H9 (cell line): ENCODE measurements around the gene DMXL2. TPM values are rescaled to one million over a fixed set of nuclear protein-coding genes. Genes with fewer than 3 reads are reported as not detected.

Experiments
- DNase-seq: peaks from one replicate; pipeline ENCODE4 v3.0.0-alpha.2; 2017
- H2AFZ ChIP-seq: one replicate; pipeline ENCODE4 v1.6.1; 2013; ENCODE audit warnings: mild to moderate bottlenecking, low read length, control low read depth, moderate library complexity
- H2AK5ac ChIP-seq: 2 replicates; pipeline ENCODE4 v1.6.1; 2013; ENCODE audit warnings: low read length, control low read depth, mixed read lengths; ENCODE audit not compliant: insufficient read length
- H2BK120ac ChIP-seq: one replicate; pipeline ENCODE4 v1.6.1; 2013; ENCODE audit warnings: low read depth, mild to moderate bottlenecking, low read length, control low read depth, inconsistent platforms; ENCODE audit not compliant: poor library complexity, severe bottlenecking
- H2BK12ac ChIP-seq: 2 replicates; pipeline ENCODE4 v1.6.1; 2013; ENCODE audit warnings: low read length, control low read depth, mixed read lengths, low read depth; ENCODE audit not compliant: insufficient read length
- H2BK15ac ChIP-seq: 2 replicates; pipeline ENCODE4 v1.6.1; 2013; ENCODE audit warnings: low read depth, low read length, control low read depth
- H2BK20ac ChIP-seq: one replicate; pipeline ENCODE4 v1.6.1; 2013; ENCODE audit warnings: low read depth, mild to moderate bottlenecking, low read length, control low read depth, inconsistent platforms; ENCODE audit not compliant: poor library complexity, severe bottlenecking
- H2BK5ac ChIP-seq: 2 replicates; pipeline ENCODE4 v1.6.1; 2013; ENCODE audit warnings: low read length, control low read depth, mixed read lengths; ENCODE audit not compliant: insufficient read length
- H3K14ac ChIP-seq: 2 replicates; pipeline ENCODE4 v1.6.1; 2013; ENCODE audit warnings: low read length, control low read depth; ENCODE audit not compliant: insufficient read depth
- H3K18ac ChIP-seq: 2 replicates; pipeline ENCODE4 v1.6.1; 2013; ENCODE audit warnings: low read depth, mild to moderate bottlenecking, mixed read lengths, low read length, control low read depth; ENCODE audit not compliant: insufficient read length
- H3K23ac ChIP-seq: 2 replicates; pipeline ENCODE4 v1.6.1; 2013; ENCODE audit warnings: low read length, control low read depth, mixed read lengths, low read depth; ENCODE audit not compliant: insufficient read length
- H3K23me2 ChIP-seq: 2 replicates; pipeline ENCODE4 v1.6.1; 2013; ENCODE audit warnings: low read depth, mild to moderate bottlenecking, mixed read lengths, low read length, control low read depth; ENCODE audit not compliant: insufficient read length, poor library complexity, severe bottlenecking
- H3K27ac ChIP-seq: 2 replicates; pipeline ENCODE4 v1.5.1; 2013; ENCODE audit warnings: low read length, control low read depth, mixed read lengths, low read depth; ENCODE audit not compliant: insufficient read length
- H3K27me3 ChIP-seq: 2 replicates; pipeline ENCODE4 v1.6.1; 2013; ENCODE audit warnings: low read length, control low read depth, inconsistent platforms; ENCODE audit not compliant: insufficient read depth
- H3K4ac ChIP-seq: 2 replicates; pipeline ENCODE4 v1.6.1; 2013; ENCODE audit warnings: low read depth, mild to moderate bottlenecking, control low read depth, inconsistent platforms, low read length, moderate library complexity
- H3K4me1 ChIP-seq: 2 replicates; pipeline ENCODE4 v1.6.1; 2013; ENCODE audit warnings: low read length, control low read depth, inconsistent platforms; ENCODE audit not compliant: insufficient read depth
- H3K4me2 ChIP-seq: 2 replicates; pipeline ENCODE4 v1.6.1; 2013; ENCODE audit warnings: low read length, control low read depth, mixed read lengths; ENCODE audit not compliant: insufficient read length, insufficient read depth
- H3K56ac ChIP-seq: 2 replicates; pipeline ENCODE4 v1.6.1; 2013; ENCODE audit warnings: low read depth, mild to moderate bottlenecking, mixed read lengths, low read length, control low read depth; ENCODE audit not compliant: insufficient read length
- H3K79me1 ChIP-seq: 2 replicates; pipeline ENCODE4 v1.6.1; 2013; ENCODE audit warnings: low read depth, mild to moderate bottlenecking, moderate library complexity, low read length, control low read depth, inconsistent platforms; ENCODE audit not compliant: insufficient read depth, poor library complexity, severe bottlenecking
- H3K79me2 ChIP-seq: 2 replicates; pipeline ENCODE4 v1.6.1; 2013; ENCODE audit warnings: low read length, control low read depth, inconsistent platforms; ENCODE audit not compliant: insufficient read depth
- H3K9ac ChIP-seq: 2 replicates; pipeline ENCODE4 v1.6.1; 2013; ENCODE audit warnings: low read length, control low read depth, mixed read lengths; ENCODE audit not compliant: insufficient read length; ENCODE audit errors: extremely low read depth
- H3K9me3 ChIP-seq: one replicate; pipeline ENCODE4 v1.6.1; 2013; ENCODE audit warnings: low read depth, low read length, inconsistent platforms; ENCODE audit not compliant: control insufficient read depth
- H3T11ph ChIP-seq: one replicate; pipeline ENCODE4 v1.6.1; 2013; ENCODE audit warnings: mild to moderate bottlenecking, low read length, control low read depth, inconsistent platforms
- H4K20me1 ChIP-seq: one replicate; pipeline ENCODE4 v1.6.1; 2013; ENCODE audit not compliant: control insufficient read depth, insufficient read length, insufficient read depth
- H4K5ac ChIP-seq: 2 replicates; pipeline ENCODE4 v1.6.1; 2013; ENCODE audit warnings: low read depth, mild to moderate bottlenecking, mixed read lengths, low read length, control low read depth; ENCODE audit not compliant: insufficient read length
- H4K8ac ChIP-seq: replicated peaks from 2 replicates; pipeline ENCODE4 v1.6.1; 2013; ENCODE audit warnings: low read length, control low read depth, mixed read lengths, low read depth; ENCODE audit not compliant: insufficient read length
- H4K91ac ChIP-seq: 2 replicates; pipeline ENCODE4 v1.6.1; 2013; ENCODE audit warnings: low read depth, mild to moderate bottlenecking, moderate library complexity, mixed read lengths, low read length, control low read depth; ENCODE audit not compliant: insufficient read length
- H3K27ac Mint-ChIP-seq, 3 experiments: 2 replicates in 2 of 3; 3 replicates in 1 of 3; pipeline ENCODE4 v1.8.0; 2020 to 2021; ENCODE audit warnings: mixed read lengths in 3 of 3, mild to moderate bottlenecking in 1 of 3, moderate library complexity in 1 of 3
- H3K27me3 Mint-ChIP-seq: 2 replicates; pipeline ENCODE4 v1.8.0; 2021; ENCODE audit warnings: low read depth, mild to moderate bottlenecking, moderate library complexity, mixed read lengths
- H3K36me3 Mint-ChIP-seq, 3 experiments: 2 replicates in 2 of 3; 3 replicates in 1 of 3; pipeline ENCODE4 v1.8.0; 2020 to 2021; ENCODE audit warnings: low read depth in 3 of 3, mixed read lengths in 3 of 3; ENCODE audit not compliant: insufficient read depth in 1 of 3
- H3K4me1 Mint-ChIP-seq, 2 experiments: 2 replicates each; pipeline ENCODE4 v1.8.0; 2020; ENCODE audit warnings: mixed read lengths in 2 of 2
- H3K4me3 Mint-ChIP-seq, 2 experiments: 2 replicates in 1 of 2; 3 replicates in 1 of 2; pipeline ENCODE4 v1.8.0; 2020 to 2021; ENCODE audit warnings: mild to moderate bottlenecking in 2 of 2, mixed read lengths in 2 of 2, moderate library complexity in 1 of 2
- H3K9me3 Mint-ChIP-seq, 2 experiments: 2 replicates in 1 of 2; 3 replicates in 1 of 2; pipeline ENCODE4 v1.8.0; 2020; ENCODE audit warnings: mild to moderate bottlenecking in 2 of 2, mixed read lengths in 2 of 2, moderate library complexity in 1 of 2
- WGBS: extraction: QIAGEN DNeasy Blood & Tissue Kit; methylation state at CpG from one replicate; pipeline ENCODE4 v1.1.7; 2013; ENCODE audit warnings: missing lambda C conversion rate, low lambda C conversion rate, mixed read lengths; ENCODE audit not compliant: insufficient read length; ENCODE audit errors: extremely low coverage; 5-methylcytosine and 5-hydroxymethylcytosine counted together
- total RNA-seq: library from RNA; stranded (reverse); gene quantifications from 2 replicates; pipeline ENCODE4 v1.2.1, GENCODE V29; 2021
- TF ChIP-seq, protein P1 (sequence below): fragments of 200-600 bp; sonication (generic); conservative IDR thresholded peaks from 3 replicates; pipeline ENCODE4 v1.8.0; 2021; ENCODE audit warnings: antibody characterized with exemption, mild to moderate bottlenecking

The DMXL2 gene
- total RNA-seq, 1 experiment from 2014 or later = 13.9 TPM

- Histone ChIP-seq H3K79me2 (no peaks in the 10 kb centered on the region), H3K4me1 (no peaks in the 10 kb centered on the region), H2BK12ac (no peak overlapping the region), H4K20me1 (no peaks in the 10 kb centered on the region), H3K9ac (no peak overlapping the region), H2BK120ac (no peak overlapping the region), H3K27me3 (no peaks in the 10 kb centered on the region), H3K14ac (no peak overlapping the region), H3T11ph (no peak overlapping the region), H3K4ac (no peak overlapping the region), H3K18ac (no peak overlapping the region), H2AFZ (no peak overlapping the region), H4K5ac (no peak overlapping the region), H3K23me2 (no peaks in the 10 kb centered on the region), H3K4me2 (no peak overlapping the region), H2BK20ac (no peak overlapping the region), H3K27ac (no peak overlapping the region), H4K91ac (no peak overlapping the region), H2BK5ac (no peak overlapping the region), H2BK15ac (no peak overlapping the region), H3K23ac (no peak overlapping the region), H3K56ac (no peak overlapping the region), H4K8ac (no peak overlapping the region), H3K9me3 (no peaks in the 10 kb centered on the region), H3K79me1 (no peaks in the 10 kb centered on the region), H2AK5ac (no peak overlapping the region)
- H3K27me3 Mint-ChIP-seq = no peaks in the 10 kb centered on the region
- H3K4me3 Mint-ChIP-seq = no peak overlapping the region
- TF ChIP-seq, protein P1, sequence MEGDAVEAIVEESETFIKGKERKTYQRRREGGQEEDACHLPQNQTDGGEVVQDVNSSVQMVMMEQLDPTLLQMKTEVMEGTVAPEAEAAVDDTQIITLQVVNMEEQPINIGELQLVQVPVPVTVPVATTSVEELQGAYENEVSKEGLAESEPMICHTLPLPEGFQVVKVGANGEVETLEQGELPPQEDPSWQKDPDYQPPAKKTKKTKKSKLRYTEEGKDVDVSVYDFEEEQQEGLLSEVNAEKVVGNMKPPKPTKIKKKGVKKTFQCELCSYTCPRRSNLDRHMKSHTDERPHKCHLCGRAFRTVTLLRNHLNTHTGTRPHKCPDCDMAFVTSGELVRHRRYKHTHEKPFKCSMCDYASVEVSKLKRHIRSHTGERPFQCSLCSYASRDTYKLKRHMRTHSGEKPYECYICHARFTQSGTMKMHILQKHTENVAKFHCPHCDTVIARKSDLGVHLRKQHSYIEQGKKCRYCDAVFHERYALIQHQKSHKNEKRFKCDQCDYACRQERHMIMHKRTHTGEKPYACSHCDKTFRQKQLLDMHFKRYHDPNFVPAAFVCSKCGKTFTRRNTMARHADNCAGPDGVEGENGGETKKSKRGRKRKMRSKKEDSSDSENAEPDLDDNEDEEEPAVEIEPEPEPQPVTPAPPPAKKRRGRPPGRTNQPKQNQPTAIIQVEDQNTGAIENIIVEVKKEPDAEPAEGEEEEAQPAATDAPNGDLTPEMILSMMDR = no peak
- no peak overlapping the region for H3K27ac Mint-ChIP-seq
- H3K9me3 Mint-ChIP-seq = no peaks in the 10 kb centered on the region
- DNase-seq = no peak
- no CpG with 5 or more reads among the region's 2 CpGs for WGBS
- H3K36me3 Mint-ChIP-seq = no peaks in the 10 kb centered on the region
- H3K4me1 Mint-ChIP-seq = no peaks in the 10 kb centered on the region
These were observed 43.6 kb downstream of the DMXL2 start for GRCh38 chr15:51579012-51579411.
